Mesenchymal stem cell (in vitro differentiated cells and primary cell): ENCODE data around the gene AFF1.
A peak's percentile ranks its signal among the peaks of the same experiment; 100 is the strongest.

Experiments used
- DNase-seq: peaks from one replicate; pipeline ENCODE4 v3.0.0-alpha.2; 2013
- H2AFZ ChIP-seq: one replicate; pipeline ENCODE4 v1.6.1; 2013; ENCODE audit warnings: low read depth, mild to moderate bottlenecking, control low read depth, inconsistent platforms, low read length, moderate library complexity
- H2AK5ac ChIP-seq: 2 replicates; pipeline ENCODE4 v1.6.1; 2013; ENCODE audit warnings: low read length, moderate library complexity, mild to moderate bottlenecking, inconsistent platforms; ENCODE audit not compliant: severe bottlenecking
- H2BK120ac ChIP-seq: one replicate; pipeline ENCODE4 v1.6.1; 2013; ENCODE audit warnings: low read depth, mild to moderate bottlenecking, inconsistent platforms, low read length, moderate library complexity
- H2BK12ac ChIP-seq, 2 experiments: one replicate each; pipeline ENCODE4 v1.6.1; 2013; ENCODE audit warnings: inconsistent platforms in 2 of 2, low read length in 2 of 2, mild to moderate bottlenecking in 2 of 2, moderate library complexity in 2 of 2, control low read depth in 1 of 2
- H2BK15ac ChIP-seq: one replicate; pipeline ENCODE4 v1.6.1; 2013; ENCODE audit warnings: mild to moderate bottlenecking, low read depth, inconsistent platforms; ENCODE audit not compliant: poor library complexity, severe bottlenecking
- H2BK5ac ChIP-seq: 2 replicates; pipeline ENCODE4 v1.6.1; 2013; ENCODE audit warnings: low read depth, mild to moderate bottlenecking, low read length, control low read depth, inconsistent platforms; ENCODE audit not compliant: poor library complexity, severe bottlenecking
- H3K14ac ChIP-seq, 2 experiments: one replicate each; pipeline ENCODE4 v1.6.1; 2013; ENCODE audit warnings: inconsistent platforms in 2 of 2, low read length in 2 of 2, control low read depth in 1 of 2, mild to moderate bottlenecking in 1 of 2, moderate library complexity in 1 of 2
- H3K18ac ChIP-seq, 2 experiments: one replicate each; pipeline ENCODE4 v1.6.1; 2013; ENCODE audit warnings: inconsistent platforms in 2 of 2, low read length in 2 of 2, control low read depth in 1 of 2, low read depth in 1 of 2, mild to moderate bottlenecking in 1 of 2
- H3K23ac ChIP-seq, 2 experiments: one replicate each; pipeline ENCODE4 v1.6.1; 2013; ENCODE audit warnings: inconsistent platforms in 2 of 2, low read length in 2 of 2, mild to moderate bottlenecking in 2 of 2, moderate library complexity in 2 of 2, control low read depth in 1 of 2
- H3K27ac ChIP-seq: 2 replicates; pipeline ENCODE4 v1.5.1; 2013; ENCODE audit warnings: mild to moderate bottlenecking, moderate library complexity, low read length, control low read depth, inconsistent platforms; ENCODE audit not compliant: poor library complexity, severe bottlenecking
- H3K27me3 ChIP-seq, 2 experiments: 2 replicates each; pipeline versions ENCODE4 v1.6.1 to v1.7.0; 2013; ENCODE audit warnings: low read length in 2 of 2, mild to moderate bottlenecking in 2 of 2, moderate library complexity in 2 of 2, control low read depth in 1 of 2, inconsistent platforms in 1 of 2; ENCODE audit not compliant: control insufficient read depth in 1 of 2, insufficient read depth in 1 of 2
- H3K36me3 ChIP-seq, 2 experiments: 2 replicates each; pipeline versions ENCODE4 v1.6.1 to v1.7.0; 2013; ENCODE audit warnings: low read length in 2 of 2, control low read depth in 1 of 2, inconsistent platforms in 1 of 2, low read depth in 1 of 2, mild to moderate bottlenecking in 1 of 2; ENCODE audit not compliant: insufficient read depth in 2 of 2, control insufficient read depth in 1 of 2
- H3K4ac ChIP-seq, 2 experiments: one replicate each; pipeline ENCODE4 v1.6.1; 2013; ENCODE audit warnings: inconsistent platforms in 2 of 2, low read length in 2 of 2, mild to moderate bottlenecking in 2 of 2, moderate library complexity in 2 of 2, control low read depth in 1 of 2, low read depth in 1 of 2
- H3K4me1 ChIP-seq: 2 replicates; pipeline ENCODE4 v1.6.1; 2013; ENCODE audit warnings: low read depth, low read length, control low read depth; ENCODE audit not compliant: control insufficient read depth, insufficient read depth
- H3K4me2 ChIP-seq: 2 replicates; pipeline ENCODE4 v1.6.1; 2013; ENCODE audit warnings: low read length, mild to moderate bottlenecking, inconsistent platforms; ENCODE audit not compliant: poor library complexity, severe bottlenecking
- H3K4me3 ChIP-seq, 2 experiments: 2 replicates each; pipeline versions ENCODE4 v1.5.1 to v1.7.0; 2013; ENCODE audit warnings: low read length in 2 of 2, mild to moderate bottlenecking in 2 of 2, control low read depth in 1 of 2, low read depth in 1 of 2; ENCODE audit not compliant: insufficient read depth in 1 of 2
- H3K79me1 ChIP-seq: replicated peaks from 2 replicates; pipeline ENCODE4 v1.6.1; 2013; ENCODE audit warnings: mild to moderate bottlenecking, control low read depth, low read length, inconsistent platforms; ENCODE audit not compliant: poor library complexity, severe bottlenecking
- H3K9ac ChIP-seq: 2 replicates; pipeline ENCODE4 v1.7.0; 2013; ENCODE audit warnings: mild to moderate bottlenecking, low read length, moderate library complexity
- H3K9me3 ChIP-seq: 2 replicates; pipeline ENCODE4 v1.7.0; 2013; ENCODE audit warnings: mild to moderate bottlenecking, low read length; ENCODE audit not compliant: control insufficient read depth
- H4K8ac ChIP-seq: one replicate; pipeline ENCODE4 v1.6.1; 2013; ENCODE audit warnings: inconsistent platforms, mild to moderate bottlenecking, low read length, moderate library complexity
- H4K91ac ChIP-seq: one replicate; pipeline ENCODE4 v1.6.1; 2013; ENCODE audit warnings: mild to moderate bottlenecking, low read length, inconsistent platforms
- WGBS: methylation state at CpG from one replicate; pipeline ENCODE4 v1.1.7; 2013; ENCODE audit warnings: mixed read lengths; 5-methylcytosine and 5-hydroxymethylcytosine counted together

Gene AFF1

GRCh38 chr4:86944964-86945781, 10.4 kb downstream of the AFF1 start:
- Histone ChIP-seq H3K36me3 (peaks cover 0 to 3% of the 10 kb centered on the region in 2 experiments), H3K79me1 (peaks cover 29% of the 10 kb centered on the region), H2BK120ac (no peak overlapping the region), H2BK5ac (no peak overlapping the region), H3K18ac (no peak overlapping the region), H3K4me1 (peaks cover 1% of the 10 kb centered on the region), H3K9me3 (no peaks in the 10 kb centered on the region), H3K4me2 (no peak overlapping the region), H3K27ac (no peak overlapping the region), H4K91ac (no peak overlapping the region), H2BK12ac (no peak overlapping the region), H2AFZ (no peak overlapping the region), H2AK5ac (no peak overlapping the region), H3K23ac (no peak overlapping the region), H4K8ac (no peak overlapping the region), H3K4ac (no peak overlapping the region), H3K4me3 (no peak overlapping the region), H3K14ac (no peak overlapping the region), H3K9ac (no peak overlapping the region), H3K27me3 (no peaks in the 10 kb centered on the region), H2BK15ac (no peak overlapping the region)
- DNase-seq, result no peak

GRCh38 chr4:86946868-86947500, 12.2 kb downstream of the AFF1 start:
- WGBS, result 95% methylated on average over 3 of the region's 3 CpGs
- Histone ChIP-seq H3K4ac (no peak overlapping the region), H2BK120ac (no peak overlapping the region)

GRCh38 chr4:86947501-86948120, 12.8 kb downstream of the AFF1 start:
- Histone ChIP-seq H3K79me1 (peaks cover 29% of the 10 kb centered on the region), H3K4ac (no peak overlapping the region), H4K91ac (no peak overlapping the region), H3K4me2 (no peak overlapping the region), H2BK120ac (no peak overlapping the region), H3K27me3 (no peaks in the 10 kb centered on the region), H3K9ac (no peak overlapping the region), H2AK5ac (no peak overlapping the region), H2BK12ac (no peak overlapping the region), H2AFZ (no peak overlapping the region), H3K4me1 (no peaks in the 10 kb centered on the region), H3K27ac (no peak overlapping the region), H3K9me3 (no peaks in the 10 kb centered on the region), H3K23ac (no peak overlapping the region), H3K4me3 (no peak overlapping the region), H2BK5ac (no peak overlapping the region), H3K36me3 (peaks cover 3 to 4% of the 10 kb centered on the region in 2 experiments), H3K14ac (no peak overlapping the region), H4K8ac (no peak overlapping the region), H3K18ac (no peak overlapping the region), H2BK15ac (no peak overlapping the region)
- peak; percentile 49 for DNase-seq
- 14% methylated on average over 1 of the region's 1 CpG for WGBS

More at GRCh38 chr4:86946868-86947500, 12.2 kb downstream of the AFF1 start:
- peaks cover 29% of the 10 kb centered on the region for H3K79me1 ChIP-seq
- H3K9me3 ChIP-seq, result no peaks in the 10 kb centered on the region
- H2BK12ac ChIP-seq, result no peak overlapping the region
- no peak overlapping the region for H2AK5ac ChIP-seq
- H3K14ac ChIP-seq, result no peak overlapping the region
- no peak overlapping the region for H3K23ac ChIP-seq
- no peak overlapping the region for H3K4me3 ChIP-seq
- H3K36me3 ChIP-seq, result peaks cover 2 to 3% of the 10 kb centered on the region in 2 experiments
- H3K4me2 ChIP-seq, result no peak overlapping the region
- DNase-seq, result no peak
- H3K27me3 ChIP-seq, result no peaks in the 10 kb centered on the region
- H4K91ac ChIP-seq, result no peak overlapping the region
- H2AFZ ChIP-seq, result no peak overlapping the region
- H2BK15ac ChIP-seq, result no peak overlapping the region
- H4K8ac ChIP-seq, result no peak overlapping the region
- H2BK5ac ChIP-seq, result no peak overlapping the region
- no peak overlapping the region for H3K18ac ChIP-seq
- no peak overlapping the region for H3K27ac ChIP-seq
- no peak overlapping the region for H3K9ac ChIP-seq
- no peaks in the 10 kb centered on the region for H3K4me1 ChIP-seq

GRCh38 chr4:86948276-86948675, 13.5 kb downstream of the AFF1 start:
- 95% methylated on average over 1 of the region's 1 CpG for WGBS

More at GRCh38 chr4:86948276-86948675, 13.5 kb downstream of the AFF1 start:
- Histone ChIP-seq H3K9me3 (no peaks in the 10 kb centered on the region), H3K14ac (no peak overlapping the region), H3K36me3 (peaks cover 3 to 4% of the 10 kb centered on the region in 2 experiments), H3K27ac (no peak overlapping the region), H2AFZ (no peak overlapping the region), H3K27me3 (no peaks in the 10 kb centered on the region), H2BK5ac (no peak overlapping the region), H3K4me2 (no peak overlapping the region), H4K91ac (no peak overlapping the region), H2AK5ac (no peak overlapping the region), H3K23ac (no peak overlapping the region), H4K8ac (no peak overlapping the region), H3K4me3 (no peak overlapping the region), H2BK15ac (no peak overlapping the region), H3K79me1 (peaks cover 25% of the 10 kb centered on the region), H3K4ac (no peak overlapping the region), H2BK120ac (no peak overlapping the region), H3K18ac (no peak overlapping the region), H2BK12ac (no peak overlapping the region), H3K9ac (no peak overlapping the region), H3K4me1 (no peaks in the 10 kb centered on the region)
- DNase-seq, result no peak
